Measurements from ENCODE around the gene RPS2.

GRCh38 chr16:1980770-1981087 is 16.1 kb upstream of the RPS2 start:
- TF ChIP-seq CTCF (conservative IDR thresholded peaks at IDR 0.05; ENCODE audit: low read length): no peak
- TF ChIP-seq EZH2phosphoT487 (IDR thresholded peaks at IDR 0.05; ENCODE audit: borderline replicate concordance): no peak
